HepG2 (cell line): ENCODE data around the gene BANP. TPM values are rescaled to one million over a fixed set of nuclear protein-coding genes. Genes with fewer than 3 reads are reported as not detected.

Experiments
- ATAC-seq: fragments of 200-7000 bp; cut with Tn5 transposase; 3 replicates; pipeline ENCODE4 v1.9.1; 2020; ENCODE audit warnings: mild to moderate bottlenecking, moderate library complexity
- BruUV-seq: library from RNA; stranded (reverse); fragments of 400-500 nt; replicated peaks from 2 replicates; lab custom pipeline; 2021; lab: Mats Ljungman, UMichigan
- CTCF ChIA-PET: fragments of 300-600 bp; formaldehyde crosslinking; extraction: SDS; loops from one replicate; lab custom pipeline; 2021; ENCODE audit warnings: low total read pairs, inconsistent platforms, low intra/inter-chr PET ratio; lab: Yijun Ruan, JAX
- POLR2A ChIA-PET: fragments of 350-600 bp; sonication (Branson Sonifier 250); formaldehyde crosslinking; loops from one replicate; lab custom pipeline; 2020; ENCODE audit warnings: antibody characterized with exemption, inconsistent platforms; lab: Yijun Ruan, JAX
- DNase-seq: peaks from one replicate; pipeline ENCODE4 v3.0.0-alpha.2; 2015; ENCODE audit warnings: low spot score
- FAIRE-seq: peaks from 3 replicates; lab custom pipeline; 2011; peaks lifted over from hg19 to GRCh38; lab: Jason Lieb, UNC
- H2AFZ ChIP-seq: one replicate; pipeline ENCODE4 v1.6.1; 2011; ENCODE audit warnings: low read length, inconsistent platforms
- H3K27ac ChIP-seq: fragments of 300-600 bp; 3 replicates; pipeline ENCODE4 v1.8.0; 2011; ENCODE audit warnings: mixed run types, mild to moderate bottlenecking, mixed read lengths, low read length, inconsistent platforms; ENCODE audit not compliant: insufficient read depth; ENCODE audit errors: extremely low read length
- H3K27me3 ChIP-seq, 2 experiments: fragments of 200-600 bp in 1 of 2; 2 replicates in 1 of 2; 3 replicates in 1 of 2; pipeline versions ENCODE4 v1.6.0 to v1.8.0; 2011; ENCODE audit warnings: low read length in 2 of 2, mild to moderate bottlenecking in 2 of 2, moderate library complexity in 2 of 2, inconsistent platforms in 1 of 2; ENCODE audit not compliant: insufficient read depth in 2 of 2, control insufficient read depth in 1 of 2
- H3K36me3 ChIP-seq, 2 experiments: fragments of 200-600 bp in 1 of 2; replicated peaks in 1 of 2; 2 replicates in 1 of 2; 3 replicates in 1 of 2; pipeline versions ENCODE4 v1.5.1 to v1.8.0; 2011; ENCODE audit warnings: low read length in 2 of 2, inconsistent platforms in 1 of 2; ENCODE audit not compliant: insufficient read depth in 2 of 2, control insufficient read depth in 1 of 2
- H3K4me1 ChIP-seq: 2 replicates; pipeline ENCODE4 v1.5.1; 2012; ENCODE audit warnings: low read length, inconsistent platforms; ENCODE audit not compliant: insufficient read depth
- H3K4me2 ChIP-seq: 2 replicates; pipeline ENCODE4 v1.6.0; 2011; ENCODE audit warnings: low read depth, low read length, inconsistent platforms
- H3K4me3 ChIP-seq, 3 experiments: fragments of 200-600 bp in 1 of 3; sonication (generic), shearing (Covaris generic) in 1 of 3; replicated peaks in 1 of 3; 2 replicates each; pipeline ENCODE4 v1.5.1; 2011 to 2016; ENCODE audit warnings: low read length in 3 of 3, inconsistent platforms in 2 of 3, low read depth in 2 of 3, mild to moderate bottlenecking in 2 of 3, control low read depth in 1 of 3, mixed read lengths in 1 of 3; ENCODE audit not compliant: insufficient read depth in 1 of 3
- H3K79me2 ChIP-seq: one replicate; pipeline ENCODE4 v1.6.1; 2011; ENCODE audit warnings: low read length, inconsistent platforms; ENCODE audit not compliant: insufficient read depth
- H3K9ac ChIP-seq: 2 replicates; pipeline ENCODE4 v1.6.0; 2011; ENCODE audit warnings: mild to moderate bottlenecking, low read depth, low read length, inconsistent platforms; ENCODE audit not compliant: insufficient read depth
- H3K9me3 ChIP-seq: 2 replicates; pipeline ENCODE4 v1.5.1; 2012; ENCODE audit warnings: mild to moderate bottlenecking, low read length
- H4K20me1 ChIP-seq: 2 replicates; pipeline ENCODE4 v1.6.0; 2011; ENCODE audit warnings: inconsistent platforms, mild to moderate bottlenecking, low read length, moderate library complexity; ENCODE audit not compliant: insufficient read depth
- ARNTL ChIP-seq: sonication (generic); formaldehyde crosslinking; IDR thresholded peaks from 2 replicates; pipeline ENCODE4 v1.4.0; 2020; ENCODE audit warnings: mild to moderate bottlenecking, missing genetic modification reagents
- CBFB ChIP-seq: sonication (generic); formaldehyde crosslinking; IDR thresholded peaks from 2 replicates; pipeline ENCODE4 v1.4.0; 2020; ENCODE audit warnings: missing genetic modification reagents
- CHD2 ChIP-seq: IDR thresholded peaks from 2 replicates; pipeline ENCODE4 v1.6.1; 2011; ENCODE audit warnings: low read depth, low read length, improper control_type of control experiment
- EHMT2 ChIP-seq: fragments of 200-600 bp; sonication (generic); IDR thresholded peaks from 2 replicates; pipeline ENCODE4 v1.7.0; 2017; ENCODE audit warnings: antibody characterized with exemption, low read depth, low read length, borderline replicate concordance
- FOXA3 ChIP-seq: IDR thresholded peaks from 2 replicates; pipeline ENCODE4 v1.6.1; 2016; ENCODE audit warnings: missing genetic modification reagents, missing compliant biosample characterization
- IKZF4 ChIP-seq: sonication (generic); formaldehyde crosslinking; IDR thresholded peaks from 2 replicates; pipeline ENCODE4 v1.5.1; 2020; ENCODE audit warnings: borderline replicate concordance, mild to moderate bottlenecking, low read depth, missing genetic modification reagents; ENCODE audit errors: not compliant biosample characterization
- KDM5B ChIP-seq: sonication (generic); formaldehyde crosslinking; IDR thresholded peaks from 2 replicates; pipeline ENCODE4 v1.4.0; 2020; ENCODE audit warnings: missing genetic modification reagents, mild to moderate bottlenecking, borderline replicate concordance
- NBN ChIP-seq: fragments of 450-650 bp; conservative IDR thresholded peaks from 2 replicates; pipeline ENCODE4 v1.6.1; 2017
- NFYC ChIP-seq: IDR thresholded peaks from 2 replicates; pipeline ENCODE4 v1.6.1; 2016; ENCODE audit warnings: missing genetic modification reagents, missing compliant biosample characterization
- NR2F1 ChIP-seq, 2 experiments: fragments of 450-650 bp in 1 of 2; formaldehyde crosslinking in 1 of 2; IDR thresholded peaks; 2 replicates each; pipeline versions ENCODE4 v1.5.0 to v1.6.1; 2016 to 2020; ENCODE audit warnings: mild to moderate bottlenecking in 1 of 2, missing compliant biosample characterization in 1 of 2, missing genetic modification reagents in 1 of 2, moderate library complexity in 1 of 2
- RFX1 ChIP-seq: fragments of 450-650 bp; IDR thresholded peaks from 2 replicates; pipeline ENCODE4 v1.6.1; 2017
- STAG1 ChIP-seq: sonication (generic); formaldehyde crosslinking; IDR thresholded peaks from 2 replicates; pipeline ENCODE4 v1.4.0; 2020; ENCODE audit warnings: missing genetic modification reagents
- TGIF2 ChIP-seq: IDR thresholded peaks from 2 replicates; pipeline ENCODE4 v1.6.1; 2016; ENCODE audit warnings: control low read depth, missing compliant biosample characterization
- WGBS: methylation state at CpG from one replicate; pipeline ENCODE4 v1.1.6; 2017; ENCODE audit warnings: low lambda C conversion rate; 5-methylcytosine and 5-hydroxymethylcytosine counted together
- in situ Hi-C: cut with HindIII; loops from 2 replicates; pipeline ENCODE4 v1.10.0; 2017; ENCODE audit warnings: low pct_unique_long_range_greater_than_20kb; ENCODE audit not compliant: extremely low pct_ligation_motif_present
- intact Hi-C: fragments of 100-400 bp; cut with micrococcal nuclease; formaldehyde crosslinking; loops from one replicate; pipeline ENCODE4 v1.10.0; 2022; ENCODE audit not compliant: unreplicated experiment
- polyA plus RNA-seq, 8 experiments: library from polyadenylated mRNA; depleted of rRNA in 3 of 8; stranded (reverse) in 7 of 8; unstranded in 1 of 8; fragments of >200 nt; fragmentation: Illumina TruSeq in 4 of 8; extraction: Trizol in 4 of 8; gene quantifications; 2 replicates each; pipeline versions ENCODE4 v1.2.1 to v1.2.3, GENCODE V29; 2011 to 2016; ENCODE audit warnings: low read depth in 4 of 8, missing spikeins in 1 of 8, mixed read lengths in 1 of 8; ENCODE audit not compliant: insufficient read depth in 1 of 8
- total RNA-seq, 5 experiments: library from RNA; depleted of rRNA; stranded (reverse); fragments of >200 nt; fragmentation: Illumina TruSeq; extraction: Trizol; gene quantifications; 2 replicates each; pipeline ENCODE4 v1.2.3, GENCODE V29; 2016; ENCODE audit warnings: low read depth in 1 of 5
- TF ChIP-seq, protein P1 (sequence below): IDR thresholded peaks from 2 replicates; pipeline ENCODE4 v1.6.1; 2018; ENCODE audit warnings: missing genetic modification reagents
- TF ChIP-seq, protein P2 (sequence below): sonication (generic); formaldehyde crosslinking; IDR thresholded peaks from 2 replicates; pipeline ENCODE4 v1.8.0; 2022; ENCODE audit warnings: mild to moderate bottlenecking, missing genetic modification reagents, borderline replicate concordance
- TF ChIP-seq, protein P3 (sequence below): sonication (generic); formaldehyde crosslinking; IDR thresholded peaks from 2 replicates; pipeline ENCODE4 v1.5.0; 2020; ENCODE audit warnings: mild to moderate bottlenecking, missing genetic modification reagents, borderline replicate concordance
- TF ChIP-seq, protein P4 (sequence below): IDR thresholded peaks from 2 replicates; pipeline ENCODE4 v1.6.1; 2016; ENCODE audit warnings: low read depth

BANP gene
- total and polyA plus RNA-seq, 2 of the 13 experiments (the other 11 are each of a cell fraction or from before 2014, with no cell fraction given) = 20.2 to 23.8 TPM

DNA sequence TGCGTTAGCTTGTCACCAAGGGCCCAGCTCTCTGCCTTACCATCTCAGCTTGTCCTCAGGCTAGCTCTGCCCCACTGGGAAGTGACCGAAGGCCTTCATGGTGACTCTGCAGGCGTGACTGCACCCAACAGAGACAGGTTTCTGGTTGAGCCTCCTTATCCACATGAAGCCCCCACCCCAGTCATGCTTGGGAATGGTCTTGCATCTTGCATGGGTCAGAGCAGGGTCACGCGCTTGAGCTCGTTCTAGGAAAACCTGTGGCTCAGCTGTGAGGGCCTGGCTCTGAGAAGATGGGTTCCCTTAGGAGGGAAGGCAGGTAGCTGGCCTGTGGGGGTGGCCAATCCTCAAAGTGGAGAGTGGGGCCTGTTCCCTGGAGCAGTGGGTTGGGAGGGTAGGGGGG lies 122.8 kb downstream of the BANP start:
- TF ChIP-seq IKZF4 (CRISPR knock-in tag) = no peak
- TF ChIP-seq ARNTL (CRISPR knock-in tag) = no peak
- no peak for TF ChIP-seq EHMT2
- TF ChIP-seq, protein P1, sequence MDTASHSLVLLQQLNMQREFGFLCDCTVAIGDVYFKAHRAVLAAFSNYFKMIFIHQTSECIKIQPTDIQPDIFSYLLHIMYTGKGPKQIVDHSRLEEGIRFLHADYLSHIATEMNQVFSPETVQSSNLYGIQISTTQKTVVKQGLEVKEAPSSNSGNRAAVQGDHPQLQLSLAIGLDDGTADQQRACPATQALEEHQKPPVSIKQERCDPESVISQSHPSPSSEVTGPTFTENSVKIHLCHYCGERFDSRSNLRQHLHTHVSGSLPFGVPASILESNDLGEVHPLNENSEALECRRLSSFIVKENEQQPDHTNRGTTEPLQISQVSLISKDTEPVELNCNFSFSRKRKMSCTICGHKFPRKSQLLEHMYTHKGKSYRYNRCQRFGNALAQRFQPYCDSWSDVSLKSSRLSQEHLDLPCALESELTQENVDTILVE (CRISPR knock-in tag) = no peak
- no peak for TF ChIP-seq NR2F1 (CRISPR knock-in tag; IDR thresholded peaks at IDR 0.05)
- TF ChIP-seq, protein P2, sequence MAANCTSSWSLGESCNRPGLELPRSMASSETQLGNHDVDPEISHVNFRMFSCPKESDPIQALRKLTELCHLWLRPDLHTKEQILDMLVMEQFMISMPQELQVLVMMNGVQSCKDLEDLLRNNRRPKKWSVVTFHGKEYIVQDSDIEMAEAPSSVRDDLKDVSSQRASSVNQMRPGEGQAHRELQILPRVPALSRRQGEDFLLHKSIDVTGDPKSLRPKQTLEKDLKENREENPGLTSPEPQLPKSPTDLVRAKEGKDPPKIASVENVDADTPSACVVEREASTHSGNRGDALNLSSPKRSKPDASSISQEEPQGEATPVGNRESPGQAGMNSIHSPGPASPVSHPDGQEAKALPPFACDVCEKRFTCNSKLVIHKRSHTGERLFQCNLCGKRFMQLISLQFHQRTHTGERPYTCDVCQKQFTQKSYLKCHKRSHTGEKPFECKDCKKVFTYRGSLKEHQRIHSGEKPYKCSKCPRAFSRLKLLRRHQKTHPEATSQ (CRISPR knock-in tag) = no peak
- no peak for TF ChIP-seq STAG1
- TF ChIP-seq KDM5B (CRISPR knock-in tag) = no peak
- TF ChIP-seq TGIF2 (CRISPR knock-in tag) = no peak
- no peak for TF ChIP-seq CHD2
- TF ChIP-seq CBFB (CRISPR knock-in tag) = no peak
- no peak for TF ChIP-seq RFX1
- no peak for TF ChIP-seq NFYC (CRISPR knock-in tag)
- TF ChIP-seq, protein P3, sequence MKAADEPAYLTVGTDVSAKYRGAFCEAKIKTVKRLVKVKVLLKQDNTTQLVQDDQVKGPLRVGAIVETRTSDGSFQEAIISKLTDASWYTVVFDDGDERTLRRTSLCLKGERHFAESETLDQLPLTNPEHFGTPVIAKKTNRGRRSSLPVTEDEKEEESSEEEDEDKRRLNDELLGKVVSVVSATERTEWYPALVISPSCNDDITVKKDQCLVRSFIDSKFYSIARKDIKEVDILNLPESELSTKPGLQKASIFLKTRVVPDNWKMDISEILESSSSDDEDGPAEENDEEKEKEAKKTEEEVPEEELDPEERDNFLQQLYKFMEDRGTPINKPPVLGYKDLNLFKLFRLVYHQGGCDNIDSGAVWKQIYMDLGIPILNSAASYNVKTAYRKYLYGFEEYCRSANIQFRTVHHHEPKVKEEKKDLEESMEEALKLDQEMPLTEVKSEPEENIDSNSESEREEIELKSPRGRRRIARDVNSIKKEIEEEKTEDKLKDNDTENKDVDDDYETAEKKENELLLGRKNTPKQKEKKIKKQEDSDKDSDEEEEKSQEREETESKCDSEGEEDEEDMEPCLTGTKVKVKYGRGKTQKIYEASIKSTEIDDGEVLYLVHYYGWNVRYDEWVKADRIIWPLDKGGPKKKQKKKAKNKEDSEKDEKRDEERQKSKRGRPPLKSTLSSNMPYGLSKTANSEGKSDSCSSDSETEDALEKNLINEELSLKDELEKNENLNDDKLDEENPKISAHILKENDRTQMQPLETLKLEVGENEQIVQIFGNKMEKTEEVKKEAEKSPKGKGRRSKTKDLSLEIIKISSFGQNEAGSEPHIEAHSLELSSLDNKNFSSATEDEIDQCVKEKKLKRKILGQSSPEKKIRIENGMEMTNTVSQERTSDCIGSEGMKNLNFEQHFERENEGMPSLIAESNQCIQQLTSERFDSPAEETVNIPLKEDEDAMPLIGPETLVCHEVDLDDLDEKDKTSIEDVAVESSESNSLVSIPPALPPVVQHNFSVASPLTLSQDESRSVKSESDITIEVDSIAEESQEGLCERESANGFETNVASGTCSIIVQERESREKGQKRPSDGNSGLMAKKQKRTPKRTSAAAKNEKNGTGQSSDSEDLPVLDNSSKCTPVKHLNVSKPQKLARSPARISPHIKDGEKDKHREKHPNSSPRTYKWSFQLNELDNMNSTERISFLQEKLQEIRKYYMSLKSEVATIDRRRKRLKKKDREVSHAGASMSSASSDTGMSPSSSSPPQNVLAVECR (CRISPR knock-in tag) = no peak
- no peak for TF ChIP-seq FOXA3
- TF ChIP-seq, protein P4, sequence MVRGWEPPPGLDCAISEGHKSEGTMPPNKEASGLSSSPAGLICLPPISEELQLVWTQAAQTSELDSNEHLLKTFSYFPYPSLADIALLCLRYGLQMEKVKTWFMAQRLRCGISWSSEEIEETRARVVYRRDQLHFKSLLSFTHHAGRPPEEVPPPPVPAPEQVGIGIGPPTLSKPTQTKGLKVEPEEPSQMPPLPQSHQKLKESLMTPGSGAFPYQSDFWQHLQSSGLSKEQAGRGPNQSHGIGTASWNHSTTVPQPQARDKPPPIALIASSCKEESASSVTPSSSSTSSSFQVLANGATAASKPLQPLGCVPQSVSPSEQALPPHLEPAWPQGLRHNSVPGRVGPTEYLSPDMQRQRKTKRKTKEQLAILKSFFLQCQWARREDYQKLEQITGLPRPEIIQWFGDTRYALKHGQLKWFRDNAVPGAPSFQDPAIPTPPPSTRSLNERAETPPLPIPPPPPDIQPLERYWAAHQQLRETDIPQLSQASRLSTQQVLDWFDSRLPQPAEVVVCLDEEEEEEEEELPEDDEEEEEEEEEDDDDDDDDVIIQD (CRISPR knock-in tag) = no peak
- no peak for TF ChIP-seq NBN
- TF ChIP-seq, all 625 proteins: peak for 0
- in situ Hi-C loops (no loop called here), intact Hi-C loops (no loop called here)
- Histone ChIP-seq H3K4me1 (no peaks in the 10 kb centered on the region), H3K4me2 (no peak overlapping the region), H2AFZ (no peak overlapping the region), H3K27ac (no peak overlapping the region), H3K27me3 (no peaks in the 10 kb centered on the region), H4K20me1 (no peaks in the 10 kb centered on the region), H3K9me3 (no peaks in the 10 kb centered on the region), H3K4me3 (no peak overlapping the region), H3K9ac (no peak overlapping the region), H3K36me3 (peaks cover 19 to 39% of the 10 kb centered on the region in 2 experiments; a peak in 4 of 5 replicates), H3K79me2 (no peaks in the 10 kb centered on the region)
- ChIA-PET CTCF (no interaction called here), POLR2A (no interaction called here)
- no peak for DNase-seq
- 98% methylated on average over 4 of the region's 6 CpGs for WGBS
- ATAC-seq = no peak
- no TSS peak for BruUV-seq
- no peak for FAIRE-seq
